CD4-positive, alpha-beta T cell treated with Interleukin-4 for 1 hour (primary cell): ENCODE measurements around the gene EXOC2.
"Not testable (repeated sequence)": the region's sequence is repeated elsewhere in the genome, so short reads cannot be mapped to it uniquely, and the experiment has no call there.

Source experiments
- DNase-seq, 2 donors: peaks; one replicate each; pipeline ENCODE4 v3.0.0-alpha.2; 2020 to 2022

The EXOC2 gene

DNA sequence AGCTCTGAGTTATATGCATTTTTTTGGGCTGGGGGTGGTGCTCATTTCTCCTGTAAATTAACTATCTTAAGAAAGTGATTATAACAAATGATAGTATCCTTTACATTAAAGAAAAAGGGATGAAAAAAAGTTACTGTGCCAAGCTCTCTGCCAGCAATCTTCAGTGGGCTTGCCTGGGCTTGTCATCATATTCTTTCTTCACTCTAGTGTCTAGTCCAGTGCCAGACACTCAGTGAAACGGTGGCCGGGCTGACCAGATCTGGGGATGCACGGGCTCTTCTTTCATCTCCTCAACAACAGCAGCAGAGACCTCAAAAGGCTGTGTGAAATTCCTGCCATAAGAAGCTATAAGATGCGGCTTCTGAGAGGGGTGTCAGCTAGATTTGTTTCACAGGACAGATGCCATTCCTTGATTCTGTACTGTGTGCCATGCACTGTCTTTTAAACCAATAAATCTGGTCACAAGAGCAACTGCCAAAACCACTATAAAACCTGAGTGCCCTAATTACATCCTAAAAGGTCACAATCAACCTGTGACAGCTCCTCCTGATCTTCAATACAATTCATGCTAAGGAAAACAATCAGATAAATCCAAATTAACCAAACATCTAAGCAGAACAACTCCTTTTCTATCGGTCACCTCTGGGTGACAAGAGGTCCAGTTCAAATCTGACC is 12.1 kb downstream of the EXOC2 start:
- no peak for DNase-seq

DNA sequence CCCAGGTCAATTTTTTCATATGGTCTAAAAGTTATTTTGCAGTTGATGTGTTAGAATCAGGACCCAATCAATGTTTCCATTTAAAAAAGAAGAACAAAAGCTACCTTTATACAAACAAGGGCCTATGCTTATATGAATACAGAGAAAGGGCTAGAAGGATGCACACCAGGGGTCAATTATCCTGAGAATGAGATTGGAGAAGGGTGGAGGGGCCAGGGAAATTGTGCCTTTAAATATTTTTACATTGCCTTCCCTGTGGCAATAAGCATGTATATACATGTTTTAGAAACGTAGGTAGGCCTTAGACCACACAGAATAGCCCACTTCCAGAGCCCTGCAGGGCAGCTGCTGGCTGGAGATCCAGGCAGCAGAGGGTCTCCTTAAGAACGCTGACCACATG is 12.7 kb downstream of the EXOC2 start:
- DNase-seq: no peak

DNA sequence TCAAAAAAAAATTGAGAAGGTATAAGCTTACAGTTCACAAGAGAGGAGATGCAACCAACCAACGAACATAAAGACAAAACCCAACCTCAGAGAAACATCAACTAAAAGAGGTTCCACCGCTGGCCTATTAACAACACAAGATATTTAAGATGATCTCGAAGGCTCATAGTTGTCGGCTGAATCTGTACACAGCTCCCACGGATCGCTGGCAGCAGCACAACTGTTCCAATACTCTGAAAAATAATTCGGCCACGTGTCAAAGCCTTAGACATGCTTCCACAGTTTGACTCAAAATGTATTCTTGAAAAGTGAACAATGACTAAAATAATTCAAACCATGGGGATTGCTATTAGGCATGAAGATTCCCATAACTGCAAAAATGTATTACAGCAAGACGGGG is 13.7 kb downstream of the EXOC2 start:
- no peak for DNase-seq

DNA sequence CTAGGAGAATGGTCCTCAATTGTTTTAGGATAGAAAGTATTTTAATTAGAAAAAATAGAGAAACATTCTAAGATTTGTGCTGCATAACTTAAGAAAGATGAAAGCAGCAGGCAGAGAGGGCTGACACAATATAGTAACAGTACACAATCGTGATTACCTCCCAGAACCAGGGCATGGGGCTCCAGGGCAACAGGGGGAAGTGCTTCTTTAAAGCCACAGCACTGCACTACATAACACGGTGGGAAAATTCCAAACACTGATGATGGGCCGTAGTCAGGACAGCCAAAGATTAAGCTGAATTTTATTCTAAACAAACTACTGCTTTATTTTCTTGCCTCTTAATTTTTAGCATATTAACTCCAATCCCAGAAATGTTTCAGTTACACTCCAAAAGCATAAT is 14.4 kb downstream of the EXOC2 start:
- no peak for DNase-seq

DNA sequence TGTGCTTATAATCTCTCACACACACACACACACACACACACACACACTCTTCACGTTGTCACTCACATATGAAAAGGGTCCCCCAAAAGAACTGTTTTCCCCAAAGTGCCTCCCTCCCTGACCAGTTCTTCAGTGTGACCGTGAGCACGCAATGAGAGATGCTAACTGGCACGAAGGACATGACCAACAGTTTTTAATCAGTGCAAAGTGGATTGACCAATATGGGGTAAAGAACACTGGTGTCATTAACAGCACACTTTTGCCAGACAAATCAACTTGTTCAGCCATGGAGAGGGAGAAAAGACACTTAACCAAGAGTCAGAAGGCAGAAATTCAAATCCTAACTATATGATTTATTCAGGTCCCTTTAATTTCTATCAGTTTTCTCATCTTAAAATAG is 15.0 kb downstream of the EXOC2 start:
- no peak for DNase-seq

DNA sequence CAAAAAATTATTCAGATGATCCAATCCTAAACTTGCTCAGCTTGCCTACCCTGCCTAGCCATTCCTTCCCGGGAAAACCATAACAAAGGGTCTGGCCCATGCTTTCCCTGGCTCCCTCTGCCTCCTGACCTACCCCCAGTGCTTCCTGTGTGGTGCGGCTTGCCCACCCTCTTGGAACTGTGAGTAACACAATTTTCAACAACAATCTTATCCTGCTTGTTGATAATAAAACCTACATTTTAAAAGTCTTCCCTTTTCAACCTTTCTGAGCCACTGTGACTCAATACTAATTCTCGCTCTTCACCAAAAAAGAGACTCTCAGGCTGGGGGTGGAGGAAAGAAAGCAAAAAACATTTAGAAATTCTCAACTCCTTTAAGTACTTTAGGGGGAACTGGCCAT is 18.0 kb downstream of the EXOC2 start:
- no peak for DNase-seq

DNA sequence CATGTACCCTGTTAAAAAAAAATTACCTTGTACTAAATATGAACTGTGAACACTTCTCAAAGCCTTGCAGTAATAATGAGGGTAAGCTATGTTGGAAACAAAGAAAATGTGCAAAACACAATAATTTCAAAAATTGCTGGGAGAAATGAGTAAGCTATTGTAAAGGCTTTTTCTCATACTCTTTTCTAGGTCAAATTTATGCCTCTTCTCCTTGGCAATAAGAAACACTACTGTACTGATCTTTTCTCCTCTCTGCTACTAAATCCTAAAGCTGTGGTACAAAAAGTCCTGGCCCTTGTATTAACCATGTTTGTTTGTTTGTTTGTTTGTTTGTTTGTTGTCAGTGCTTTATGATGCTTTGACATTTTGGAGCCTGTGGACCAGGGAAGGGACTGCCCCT is 18.5 kb downstream of the EXOC2 start:
- no peak for DNase-seq

DNA sequence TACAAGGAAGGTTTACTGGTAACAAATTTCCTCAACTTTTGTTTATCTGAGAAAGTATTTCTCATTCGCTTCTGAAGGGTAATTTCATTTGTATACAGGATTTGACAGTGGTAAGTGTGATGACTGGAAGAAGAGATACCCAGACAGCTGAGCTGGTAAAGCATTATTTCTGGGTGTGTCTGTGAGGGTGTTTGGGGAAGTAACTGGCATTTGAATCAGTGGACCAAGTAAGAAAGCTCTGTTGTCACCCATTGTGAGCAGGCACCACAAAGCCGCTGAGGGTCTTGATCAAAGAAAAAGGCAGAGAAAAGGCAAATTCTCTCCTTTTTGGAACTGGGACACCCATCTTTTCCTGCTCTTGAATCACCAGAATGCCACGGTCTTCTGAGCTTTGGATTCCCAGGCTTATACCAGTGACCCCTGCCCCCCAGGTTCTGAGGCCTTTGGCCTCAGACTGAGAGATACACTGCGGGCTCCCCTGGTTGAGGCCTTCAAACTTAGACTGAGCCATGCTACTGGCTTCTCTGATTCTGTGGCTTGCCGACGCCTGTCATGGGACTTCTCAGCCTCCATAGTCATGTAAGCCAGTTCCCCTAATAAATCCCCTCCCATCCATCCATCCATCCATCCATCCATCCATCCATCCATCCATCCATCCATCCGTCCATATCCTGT is 25.5 kb downstream of the EXOC2 start:
- DNase-seq: no peak

DNA sequence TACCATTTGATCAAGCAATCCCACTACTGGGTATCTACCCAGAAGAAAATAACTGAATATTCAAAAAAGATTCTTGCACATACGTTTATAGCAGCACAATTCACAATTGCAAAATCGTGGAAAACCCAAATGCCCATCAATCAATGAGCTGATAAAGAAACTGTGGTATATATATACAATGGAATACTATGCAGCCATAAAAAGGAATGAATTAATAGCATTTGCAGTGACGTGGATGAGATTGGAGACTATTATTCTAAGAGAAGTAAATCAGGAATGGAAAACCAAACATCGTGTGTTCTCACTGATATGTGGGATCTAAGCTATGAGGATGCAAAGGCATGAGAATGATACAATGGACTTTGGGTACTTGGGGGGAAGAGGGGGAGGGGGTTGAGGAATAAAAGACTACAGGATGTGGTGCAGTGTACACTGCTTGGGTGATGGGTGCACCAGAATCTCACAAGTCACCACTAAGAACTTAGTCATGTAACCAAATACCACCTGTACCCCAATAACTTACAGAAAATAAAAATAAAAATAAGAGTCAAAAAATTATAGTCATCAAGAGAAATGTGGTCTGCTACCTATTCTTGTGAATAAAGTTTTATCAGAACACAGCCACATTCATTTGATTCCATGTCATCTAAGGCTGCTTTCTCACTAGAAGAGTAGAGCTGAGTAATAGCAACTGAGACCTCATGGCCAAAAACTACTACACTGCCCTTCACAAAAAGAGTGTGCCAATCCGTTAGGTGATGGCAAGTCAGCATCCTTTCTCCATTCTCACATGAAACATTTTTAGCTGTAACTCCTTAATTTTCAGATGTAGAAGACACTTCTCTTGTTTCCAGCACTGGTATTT is 27.3 kb downstream of the EXOC2 start:
- DNase-seq: no peak

DNA sequence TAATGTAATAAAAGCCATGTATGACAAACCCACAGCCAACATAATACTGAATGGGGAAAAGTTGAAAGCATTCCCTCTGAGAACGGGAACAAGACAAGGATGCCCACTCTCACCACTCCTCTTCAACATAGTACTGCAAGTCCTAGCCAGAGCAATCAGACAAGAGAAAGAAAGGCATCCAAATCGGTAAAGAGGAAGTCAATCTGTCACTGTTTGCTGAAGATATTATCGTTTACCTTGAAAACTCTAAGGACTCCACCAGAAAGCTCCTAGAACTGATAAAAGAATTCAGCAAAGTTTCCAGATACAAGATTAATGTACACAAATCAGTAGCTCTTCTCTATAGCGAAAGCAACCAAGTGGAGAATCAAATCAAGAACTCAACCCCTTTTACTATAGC is 29.2 kb downstream of the EXOC2 start:
- DNase-seq: not testable (repeated sequence)

DNA sequence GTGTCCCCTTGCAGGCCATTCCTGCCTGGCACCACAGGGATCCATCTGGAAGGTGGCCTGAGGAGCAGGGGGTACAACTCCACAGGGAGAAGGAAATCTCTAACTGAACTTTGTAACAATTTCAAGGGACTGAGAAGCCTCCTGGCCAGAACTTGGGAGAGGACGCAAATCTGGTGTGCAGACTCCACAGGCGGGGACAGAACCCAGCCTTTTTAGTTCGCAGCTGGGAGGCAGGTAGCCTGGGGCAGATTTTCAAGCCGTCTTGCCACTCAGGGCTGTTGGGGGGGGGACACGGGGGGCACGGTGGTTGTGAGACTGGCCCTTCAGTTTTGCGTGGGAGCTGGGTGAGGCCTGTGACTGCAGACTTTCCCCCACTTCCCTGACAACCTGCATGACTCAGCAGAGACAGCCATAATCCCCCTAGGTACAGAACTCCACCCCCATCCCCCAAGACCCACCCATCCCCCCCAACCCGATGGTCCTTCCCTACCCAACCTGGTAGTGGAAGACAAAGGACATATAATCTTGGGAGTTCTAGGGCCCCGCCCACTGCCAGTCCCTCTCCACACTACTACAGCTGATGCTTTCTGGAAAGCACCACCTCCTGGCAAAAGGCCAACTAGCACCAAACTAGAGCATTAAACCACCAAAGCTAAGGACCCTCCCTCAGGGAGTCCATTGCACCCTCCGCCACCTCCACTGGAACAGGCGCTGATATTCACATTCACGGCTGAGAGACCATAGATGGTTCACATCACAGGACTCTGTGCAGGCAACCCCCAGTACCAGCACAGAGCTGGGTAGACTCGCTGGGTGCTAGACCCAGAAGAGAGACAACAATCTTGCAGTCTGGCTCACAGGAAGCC is 33.0 kb downstream of the EXOC2 start:
- no peak for DNase-seq

DNA sequence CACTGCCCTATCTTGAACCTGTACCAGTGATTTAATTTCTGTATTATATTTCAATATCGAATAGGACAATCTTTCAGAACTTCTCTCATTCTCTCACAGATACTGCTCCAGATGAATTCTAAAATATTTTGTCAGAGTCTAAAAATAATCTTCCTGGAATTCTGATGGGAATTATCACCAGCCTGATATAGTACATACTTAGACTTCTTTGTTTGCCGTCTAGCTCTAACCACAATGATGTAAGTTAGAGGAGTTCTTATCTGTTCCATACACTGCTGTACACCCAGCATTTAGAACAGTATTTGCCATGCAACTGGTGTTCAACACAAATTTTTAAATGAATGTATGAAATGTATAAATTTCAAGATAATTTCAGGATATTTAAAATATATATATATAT is 34.7 kb downstream of the EXOC2 start:
- no peak for DNase-seq

DNA sequence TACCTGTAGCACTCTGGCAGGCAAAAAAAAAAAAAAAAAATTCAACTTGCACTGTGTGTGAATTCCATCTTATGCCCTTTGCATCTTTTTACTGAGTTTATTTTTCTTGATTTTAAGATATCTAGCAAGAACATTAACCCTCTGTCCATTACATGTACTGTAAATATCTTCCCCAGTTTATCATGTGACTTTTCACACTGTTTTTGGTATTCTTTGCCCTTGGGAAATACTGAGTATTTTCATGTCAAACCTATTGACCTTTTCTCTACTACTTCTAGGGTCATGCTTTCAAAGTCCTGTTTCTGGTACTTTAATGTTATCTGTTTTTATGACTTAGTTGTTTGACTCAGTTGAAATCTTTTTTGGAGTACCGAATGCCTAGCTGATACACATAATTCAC is 35.2 kb downstream of the EXOC2 start:
- DNase-seq: no peak

DNA sequence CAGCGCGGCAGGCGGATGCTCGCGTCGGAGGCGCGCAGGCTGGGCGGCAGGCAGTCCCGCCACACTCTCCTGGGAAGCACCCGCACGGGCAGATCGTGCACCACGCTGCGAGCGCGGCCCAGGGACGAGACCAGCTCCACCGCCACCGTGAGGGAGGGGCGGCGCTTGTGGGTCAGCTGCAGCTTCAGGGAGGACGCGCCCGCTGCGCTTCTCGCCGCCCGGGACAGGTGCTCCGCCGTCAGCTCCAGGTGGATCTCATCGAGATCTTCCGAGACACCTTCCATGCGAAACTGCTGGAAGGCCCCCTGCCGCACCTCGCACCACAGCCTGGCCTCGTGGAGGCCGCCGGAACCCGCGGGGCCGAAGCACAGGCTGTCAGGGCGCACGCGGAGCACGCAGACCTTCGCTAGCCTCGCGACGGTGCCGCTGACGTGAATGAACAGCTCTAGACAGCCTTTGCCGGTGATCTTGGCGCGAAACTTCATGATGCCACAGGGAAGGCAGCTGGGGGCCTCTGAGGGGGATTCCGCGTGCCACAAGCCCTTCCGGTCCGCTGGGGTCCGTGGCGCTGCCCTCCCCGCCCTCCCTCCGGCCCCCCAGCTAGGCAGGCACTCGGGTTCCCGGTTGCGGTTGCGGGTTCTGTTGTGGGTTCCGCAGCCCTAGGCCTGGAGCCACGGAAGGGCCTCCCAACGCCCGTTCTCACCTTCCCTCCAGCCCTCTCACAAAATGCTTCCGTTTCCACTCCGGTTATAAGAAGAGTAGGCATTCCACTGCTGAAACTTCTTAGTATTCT is 36.3 kb downstream of the EXOC2 start, which contains the start of gene HUS1B:
HUS1B (minus strand) TSS at position 641 of the 793 bp plus-strand sequence; CDS start at position 485, 156 bp downstream.
- no peak for DNase-seq

DNA sequence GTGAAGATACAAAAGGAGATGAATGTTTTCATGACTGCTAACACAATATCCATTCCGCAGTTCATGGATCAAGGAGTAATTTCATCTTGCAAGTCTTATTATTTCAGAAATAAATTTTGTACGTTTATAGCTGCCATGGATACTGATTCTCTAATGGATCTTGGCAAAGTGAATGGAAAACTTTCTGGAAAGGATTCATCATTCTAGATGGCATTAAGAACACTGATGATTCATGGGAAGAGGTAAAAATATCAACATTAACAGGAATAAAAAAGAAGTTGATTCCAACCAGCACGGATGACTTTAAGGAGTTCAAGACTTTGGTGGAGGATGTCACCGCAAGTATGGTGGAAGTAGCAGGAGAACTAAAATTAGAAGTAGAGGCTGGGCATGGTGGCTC is 38.8 kb downstream of the EXOC2 start:
- no peak for DNase-seq

DNA sequence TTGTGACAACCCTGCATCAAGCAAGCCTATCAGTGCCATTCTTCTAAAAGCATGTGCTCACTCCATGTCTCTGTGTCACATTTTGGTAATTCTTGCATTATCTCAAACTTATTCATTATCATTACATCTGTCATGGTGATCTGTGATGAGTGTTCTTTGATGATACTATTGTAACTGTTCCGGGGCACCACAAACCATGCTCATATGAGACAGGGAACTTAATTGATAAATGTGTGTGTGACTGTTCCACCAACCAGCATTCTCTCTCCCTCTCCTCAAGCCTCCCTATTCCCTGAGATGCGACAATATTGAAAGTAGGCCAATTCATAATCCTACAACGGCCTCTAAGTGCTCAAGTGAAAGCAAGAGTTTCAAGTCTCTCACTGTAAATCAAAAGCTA is 40.1 kb downstream of the EXOC2 start:
- no peak for DNase-seq

DNA sequence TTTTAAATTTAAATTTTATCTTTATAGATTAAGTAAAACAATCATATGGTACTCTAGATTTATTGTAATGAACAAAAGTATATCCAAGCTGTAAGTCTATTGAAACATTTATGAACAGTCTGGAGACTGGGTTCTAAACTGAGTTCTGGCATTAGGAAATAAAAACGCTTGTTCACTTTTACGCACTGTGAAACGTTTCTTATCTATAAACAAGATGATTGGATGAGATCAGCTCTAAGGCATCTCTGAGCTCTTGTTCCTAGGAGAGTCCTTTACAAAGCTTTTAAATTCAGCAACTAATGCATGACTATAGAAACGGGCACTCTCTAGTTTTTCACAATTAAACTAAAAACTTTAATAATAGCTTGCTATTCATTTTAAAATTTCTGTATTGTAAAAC is 42.8 kb downstream of the EXOC2 start:
- DNase-seq: no peak

DNA sequence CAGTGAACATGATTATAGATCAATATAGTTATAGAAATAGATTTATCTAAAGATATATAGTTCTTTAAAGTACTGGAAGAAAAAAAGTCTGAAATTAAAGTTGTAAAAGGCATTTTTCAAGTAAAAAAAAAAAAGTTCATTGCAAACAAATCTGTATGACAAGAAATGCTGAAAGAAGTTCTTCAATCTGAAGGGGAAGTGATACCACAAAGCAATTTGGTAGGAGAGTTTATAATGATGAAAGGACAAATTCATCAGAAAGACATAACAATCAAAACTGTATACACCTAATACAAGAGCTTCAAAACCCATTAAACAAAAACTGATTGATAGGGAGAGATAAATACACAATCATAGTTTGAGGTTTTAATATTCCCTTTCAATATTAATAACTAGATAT is 50.1 kb downstream of the EXOC2 start:
- no peak for DNase-seq

DNA sequence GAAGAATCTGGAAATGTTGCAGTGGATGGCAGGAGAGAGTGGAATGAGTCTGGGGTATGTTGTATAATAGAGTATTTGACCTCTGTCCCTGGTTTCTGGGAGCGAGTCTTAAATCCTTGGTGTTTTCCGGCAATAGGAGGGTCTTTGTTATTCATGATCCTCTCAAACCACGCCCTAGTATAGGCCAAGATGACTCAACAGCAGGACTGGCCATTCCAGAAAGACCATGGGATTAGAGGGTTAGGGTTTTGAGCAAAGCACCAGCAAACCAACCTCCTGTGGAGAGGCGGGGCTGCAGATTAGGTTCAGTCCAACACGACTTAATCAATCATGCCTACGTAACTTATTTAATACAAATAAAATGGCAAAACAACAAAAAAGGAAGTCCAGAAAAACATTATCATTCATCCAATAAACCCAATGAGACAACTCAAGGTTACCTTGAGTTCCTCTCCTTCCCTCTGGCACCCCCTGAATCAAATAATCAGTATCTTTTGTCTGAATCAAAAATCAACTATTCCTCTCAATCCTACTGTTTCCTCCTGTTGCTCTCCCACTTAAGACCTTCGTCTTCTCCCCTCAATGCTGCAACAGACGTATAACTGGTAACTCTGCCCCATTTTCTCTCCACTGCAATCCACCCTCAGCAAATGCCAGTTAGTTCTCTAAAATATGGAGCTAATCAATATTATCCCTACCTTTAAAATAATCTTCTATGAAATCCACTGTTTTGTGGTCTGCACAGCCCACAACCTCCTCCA is 51.5 kb downstream of the EXOC2 start:
- DNase-seq: no peak

DNA sequence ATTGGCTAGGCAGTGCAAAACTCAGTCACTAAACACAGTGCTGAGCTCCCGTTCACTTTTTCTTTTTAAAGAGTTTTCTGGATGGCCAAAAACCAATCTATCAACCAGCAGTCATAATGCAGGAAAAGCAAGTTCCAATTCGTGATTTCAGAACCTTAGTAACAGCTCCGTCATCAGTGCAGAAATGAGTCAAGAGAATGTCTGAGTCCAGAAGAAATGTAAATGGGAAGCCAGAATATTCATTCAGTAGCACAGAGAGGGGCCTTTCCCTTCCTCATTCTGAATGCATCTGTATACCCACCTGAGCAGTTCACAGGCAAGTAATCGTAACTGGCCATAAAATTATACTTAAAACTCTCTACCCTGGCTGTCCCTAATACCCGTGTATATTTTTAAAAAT is 56.5 kb downstream of the EXOC2 start:
- no peak for DNase-seq

DNA sequence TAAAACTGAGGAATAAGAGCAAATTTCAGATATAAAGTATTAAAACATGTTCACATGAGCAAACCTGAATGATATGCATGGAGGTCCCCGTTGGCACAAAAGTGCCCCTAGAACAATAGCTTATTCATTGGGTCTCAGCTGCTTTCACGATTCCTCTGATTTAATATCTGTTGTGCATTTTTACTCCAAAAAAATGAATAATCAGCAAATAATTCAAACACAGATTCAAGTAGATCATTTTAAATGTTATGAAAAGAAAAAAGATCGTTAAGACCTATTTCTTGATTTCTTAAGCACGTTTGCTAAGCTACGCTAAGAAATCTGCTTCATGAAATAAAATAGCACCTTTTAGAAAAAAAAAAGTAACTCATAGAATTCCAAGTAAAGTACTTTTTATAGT is 57.7 kb downstream of the EXOC2 start:
- DNase-seq: no peak
